IPS DF 6.9 (cell line): ENCODE data around the gene TMEM217.
"Not testable (repeated sequence)": the region's sequence is repeated elsewhere in the genome, so short reads cannot be mapped to it uniquely, and the experiment has no call there.

ENCODE experiments used
- DNase-seq: peaks from one replicate; pipeline ENCODE4 v3.0.0-alpha.2; 2013; ENCODE audit warnings: low read depth, low spot score
- H3K27ac ChIP-seq: one replicate; pipeline ENCODE4 v1.5.1; 2013; ENCODE audit warnings: low read length, control low read depth
- H3K27me3 ChIP-seq: 2 replicates; pipeline ENCODE4 v1.6.1; 2013; ENCODE audit warnings: mild to moderate bottlenecking, low read length; ENCODE audit not compliant: control insufficient read depth, insufficient read depth
- H3K36me3 ChIP-seq: 2 replicates; pipeline ENCODE4 v1.6.1; 2013; ENCODE audit warnings: low read length; ENCODE audit not compliant: control insufficient read depth, insufficient read depth
- H3K4me1 ChIP-seq: 2 replicates; pipeline ENCODE4 v1.6.1; 2013; ENCODE audit warnings: low read length; ENCODE audit not compliant: control insufficient read depth, insufficient read depth
- H3K4me3 ChIP-seq: 2 replicates; pipeline ENCODE4 v1.5.1; 2013; ENCODE audit warnings: mild to moderate bottlenecking, low read length
- H3K9me3 ChIP-seq: 2 replicates; pipeline ENCODE4 v1.6.1; 2013; ENCODE audit warnings: low read length, inconsistent platforms; ENCODE audit not compliant: control insufficient read depth, insufficient read depth
- WGBS: extraction: QIAGEN DNeasy Blood & Tissue Kit; methylation state at CpG from one replicate; pipeline ENCODE4 v1.1.7; 2013; ENCODE audit warnings: mixed read lengths, missing lambda C conversion rate; ENCODE audit not compliant: insufficient read length, insufficient coverage; 5-methylcytosine and 5-hydroxymethylcytosine counted together

TMEM217 gene

GRCh38 chr6:37182736-37183590 lies 75.0 kb downstream of the TMEM217 start:
- no peaks in the 10 kb centered on the region for H3K4me1 ChIP-seq
- H3K27me3 ChIP-seq: no peaks in the 10 kb centered on the region
- H3K9me3 ChIP-seq: no peaks in the 10 kb centered on the region
- no CpG with 5 or more reads among the region's 8 CpGs for WGBS
- no peak for DNase-seq
- H3K4me3 ChIP-seq: no peak overlapping the region
- no peaks in the 10 kb centered on the region for H3K36me3 ChIP-seq
- H3K27ac ChIP-seq: no peak overlapping the region

GRCh38 chr6:37180610-37181009 lies 77.3 kb downstream of the TMEM217 start:
- H3K36me3 ChIP-seq, H3K27ac ChIP-seq, H3K4me3 ChIP-seq, H3K9me3 ChIP-seq, DNase-seq, H3K4me1 ChIP-seq, H3K27me3 ChIP-seq: not testable (repeated sequence)
- no CpG with 5 or more reads among the region's 4 CpGs for WGBS

GRCh38 chr6:37180075-37180474 lies 77.9 kb downstream of the TMEM217 start:
- Histone ChIP-seq H3K9me3 (no peaks in the 10 kb centered on the region), H3K27me3 (no peaks in the 10 kb centered on the region), H3K4me1 (no peaks in the 10 kb centered on the region), H3K36me3 (peaks cover 2% of the 10 kb centered on the region; the same call in 1 of the 2 replicates), H3K4me3 (no peak overlapping the region), H3K27ac (no peak overlapping the region)
- no peak for DNase-seq
- WGBS: no CpG with 5 or more reads among the region's 2 CpGs

GRCh38 chr6:37177935-37178517 lies 79.9 kb downstream of the TMEM217 start:
- no CpG with 5 or more reads among the region's 8 CpGs for WGBS
- no peaks in the 10 kb centered on the region for H3K27me3 ChIP-seq

GRCh38 chr6:37177077-37177934 lies 80.6 kb downstream of the TMEM217 start:
- no peaks in the 10 kb centered on the region for H3K9me3 ChIP-seq
- peaks cover 27% of the 10 kb centered on the region; the same call in 1 of the 2 replicates for H3K36me3 ChIP-seq
- H3K4me1 ChIP-seq: 0 out of 2 replicates have a peak, but pooled peaks cover 3% of the 10 kb centered on the region
- DNase-seq: no peak
- no peak overlapping the region for H3K4me3 ChIP-seq
- H3K27ac ChIP-seq: no peak overlapping the region
- no CpG with 5 or more reads among the region's 10 CpGs for WGBS
- H3K27me3 ChIP-seq: no peaks in the 10 kb centered on the region

More at GRCh38 chr6:37177935-37178517, 79.9 kb downstream of the TMEM217 start:
- H3K9me3 ChIP-seq: no peaks in the 10 kb centered on the region
- no peak overlapping the region for H3K4me3 ChIP-seq
- no peak for DNase-seq
- H3K36me3 ChIP-seq: peaks cover 19% of the 10 kb centered on the region; the same call in 1 of the 2 replicates
- no peaks in the 10 kb centered on the region for H3K4me1 ChIP-seq
- H3K27ac ChIP-seq: no peak overlapping the region

DNA sequence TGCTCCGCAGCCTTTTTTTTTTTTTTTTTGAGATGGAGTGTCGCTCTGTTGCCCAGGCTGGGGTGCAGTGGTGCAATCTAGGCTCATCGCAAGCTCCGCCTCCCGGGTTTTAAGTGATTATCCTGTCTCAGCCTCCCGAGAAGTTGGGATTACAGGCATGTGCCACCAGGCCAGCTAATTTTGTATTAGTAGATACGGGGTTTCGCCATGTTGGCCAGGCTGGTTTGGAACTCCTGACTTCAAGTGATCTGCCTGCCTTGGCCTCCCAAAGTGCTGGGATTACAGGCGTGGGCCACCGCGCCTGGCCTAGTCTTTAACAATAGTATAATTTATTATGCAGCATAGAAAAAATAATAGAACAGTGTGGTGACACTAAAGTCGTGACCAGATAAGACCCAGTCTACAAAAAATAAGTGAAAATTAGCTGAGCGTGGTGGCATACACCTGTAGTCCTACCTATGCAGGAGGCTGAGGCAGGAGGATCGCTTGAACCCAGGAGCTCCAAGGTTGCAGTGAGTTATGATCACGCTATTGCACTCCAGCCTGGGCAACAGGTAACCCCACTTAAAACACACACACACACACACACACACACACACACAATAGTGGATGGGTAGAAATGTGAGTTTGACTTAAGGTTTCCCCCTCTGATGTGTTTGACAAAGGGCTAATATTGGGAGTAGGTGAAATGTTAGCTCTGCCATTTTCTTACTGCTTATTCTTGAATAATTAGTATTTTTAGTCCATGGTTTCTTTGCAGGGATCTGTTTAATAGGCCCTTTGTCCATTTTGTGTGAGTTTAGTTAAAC lies 81.5 kb downstream of the TMEM217 start:
- no peaks in the 10 kb centered on the region for H3K9me3 ChIP-seq
- H3K4me3 ChIP-seq: no peak overlapping the region
- no peaks in the 10 kb centered on the region for H3K27me3 ChIP-seq
- H3K4me1 ChIP-seq: 0 out of 2 replicates have a peak, but pooled peaks cover 3% of the 10 kb centered on the region
- no peak for DNase-seq
- H3K36me3 ChIP-seq: peaks cover 28% of the 10 kb centered on the region; the same call in 1 of the 2 replicates
- WGBS: no CpG with 5 or more reads among the region's 15 CpGs
- H3K27ac ChIP-seq: no peak overlapping the region

- H3K4me1 ChIP-seq: 0 out of 2 replicates have a peak, but pooled peaks cover 3% of the 10 kb centered on the region
- peaks cover 34% of the 10 kb centered on the region; the same call in 1 of the 2 replicates for H3K36me3 ChIP-seq
- no peak overlapping the region for H3K4me3 ChIP-seq
- no peaks in the 10 kb centered on the region for H3K9me3 ChIP-seq
- DNase-seq: no peak
- WGBS: no CpG with 5 or more reads among the region's 18 CpGs
- no peaks in the 10 kb centered on the region for H3K27me3 ChIP-seq
- no peak overlapping the region for H3K27ac ChIP-seq
Measured at GRCh38 chr6:37175332-37176267, 82.3 kb downstream of the TMEM217 start.

DNA sequence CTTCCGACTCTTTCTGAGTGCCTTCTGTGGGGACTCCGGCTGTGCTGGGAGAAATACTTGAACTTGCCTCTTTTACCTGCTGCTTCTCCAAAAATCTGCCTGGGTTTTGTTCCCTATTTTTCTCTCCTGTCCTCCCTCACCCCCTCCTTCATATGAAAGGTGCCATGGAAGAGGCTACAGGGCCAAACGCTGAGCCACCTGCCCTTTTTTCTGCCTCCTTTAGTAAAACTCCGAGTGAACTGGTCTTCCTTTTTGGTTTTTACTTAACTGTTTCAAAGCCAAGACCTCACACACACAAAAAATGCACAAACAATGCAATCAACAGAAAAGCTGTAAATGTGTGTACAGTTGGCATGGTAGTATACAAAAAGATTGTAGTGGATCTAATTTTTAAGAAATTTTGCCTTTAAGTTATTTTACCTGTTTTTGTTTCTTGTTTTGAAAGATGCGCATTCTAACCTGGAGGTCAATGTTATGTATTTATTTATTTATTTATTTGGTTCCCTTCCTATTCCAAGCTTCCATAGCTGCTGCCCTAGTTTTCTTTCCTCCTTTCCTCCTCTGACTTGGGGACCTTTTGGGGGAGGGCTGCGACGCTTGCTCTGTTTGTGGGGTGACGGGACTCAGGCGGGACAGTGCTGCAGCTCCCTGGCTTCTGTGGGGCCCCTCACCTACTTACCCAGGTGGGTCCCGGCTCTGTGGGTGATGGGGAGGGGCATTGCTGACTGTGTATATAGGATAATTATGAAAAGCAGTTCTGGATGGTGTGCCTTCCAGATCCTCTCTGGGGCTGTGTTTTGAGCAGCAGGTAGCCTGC lies 83.2 kb downstream of the TMEM217 start:
- Histone ChIP-seq H3K27ac (no peak overlapping the region), H3K9me3 (no peaks in the 10 kb centered on the region), H3K4me3 (no peak overlapping the region), H3K27me3 (no peaks in the 10 kb centered on the region), H3K36me3 (peaks cover 34% of the 10 kb centered on the region; the same call in 1 of the 2 replicates), H3K4me1 (0 out of 2 replicates have a peak, but pooled peaks cover 3% of the 10 kb centered on the region)
- no CpG with 5 or more reads among the region's 10 CpGs for WGBS
- DNase-seq: no peak
